ENCODE data around the gene SH3RF3. TPM values are rescaled to one million over a fixed set of nuclear protein-coding genes. Genes with fewer than 3 reads are reported as not detected.

The SH3RF3 gene
- total RNA-seq, 2 donors from 2014 or later, result 1.3 to 2.5 TPM

GRCh38 chr2:109521233-109522062 lies 392.4 kb downstream of the SH3RF3 start:
- TF ChIP-seq CTCF (IDR thresholded peaks at IDR 0.05), result no peak
- H3K4me3 ChIP-seq, result no peak overlapping the region
- H3K27me3 ChIP-seq, result no peaks in the 10 kb centered on the region
- H3K9me3 ChIP-seq, result no peaks in the 10 kb centered on the region
- H3K27ac ChIP-seq, result no peak overlapping the region
- no peak for DNase-seq
- H3K4me1 ChIP-seq, result no peaks in the 10 kb centered on the region
- H3K36me3 ChIP-seq, result no peaks in the 10 kb centered on the region
- intact Hi-C loops (cut with DNase I), result no loop called here
- no peak overlapping the region for H3K9ac ChIP-seq (ENCODE audit: low read depth in 2 of 2, low read length in 2 of 2)

GRCh38 chr2:109522063-109522374 lies 393.0 kb downstream of the SH3RF3 start:
- Histone ChIP-seq H3K27me3 (no peaks in the 10 kb centered on the region), H3K9me3 (no peaks in the 10 kb centered on the region), H3K9ac (ENCODE audit: low read depth in 2 of 2, low read length in 2 of 2) (no peak overlapping the region), H3K4me1 (no peaks in the 10 kb centered on the region), H3K4me3 (no peak overlapping the region), H3K36me3 (no peaks in the 10 kb centered on the region), H3K27ac (no peak overlapping the region)
- no peak for TF ChIP-seq CTCF (IDR thresholded peaks at IDR 0.05)
- no peak for DNase-seq
- intact Hi-C loops (cut with DNase I), result no loop called here

GRCh38 chr2:109523121-109523520 lies 394.1 kb downstream of the SH3RF3 start:
- H3K27me3 ChIP-seq, result no peaks in the 10 kb centered on the region
- H3K9ac ChIP-seq (ENCODE audit: low read depth in 2 of 2, low read length in 2 of 2), result no peak overlapping the region
- H3K36me3 ChIP-seq, result no peaks in the 10 kb centered on the region
- no peak overlapping the region for H3K27ac ChIP-seq
- no peak for DNase-seq
- H3K4me3 ChIP-seq, result no peak overlapping the region
- TF ChIP-seq CTCF (IDR thresholded peaks at IDR 0.05), result no peak
- no peaks in the 10 kb centered on the region for H3K4me1 ChIP-seq
- no peaks in the 10 kb centered on the region for H3K9me3 ChIP-seq
- intact Hi-C loops (cut with DNase I), result no loop called here

- no peak for TF ChIP-seq CTCF (IDR thresholded peaks at IDR 0.05)
- DNase-seq, result no peak
- Histone ChIP-seq H3K36me3 (no peaks in the 10 kb centered on the region), H3K27me3 (no peaks in the 10 kb centered on the region), H3K27ac (no peak overlapping the region), H3K9me3 (no peaks in the 10 kb centered on the region), H3K4me3 (no peak overlapping the region), H3K4me1 (no peaks in the 10 kb centered on the region), H3K9ac (ENCODE audit: low read depth in 2 of 2, low read length in 2 of 2) (no peak overlapping the region)
- intact Hi-C loops (cut with DNase I), result no loop called here
Observed at GRCh38 chr2:109523536-109524361, 394.7 kb downstream of the SH3RF3 start.

- DNase-seq, result no peak
Observed at GRCh38 chr2:109525836-109526235, 396.8 kb downstream of the SH3RF3 start.

More at GRCh38 chr2:109525836-109526235, 396.8 kb downstream of the SH3RF3 start:
- no peak overlapping the region for H3K4me3 ChIP-seq
- no peaks in the 10 kb centered on the region for H3K4me1 ChIP-seq
- no peaks in the 10 kb centered on the region for H3K9me3 ChIP-seq
- H3K27me3 ChIP-seq, result no peaks in the 10 kb centered on the region
- H3K9ac ChIP-seq (ENCODE audit: low read depth in 2 of 2, low read length in 2 of 2), result no peak overlapping the region
- intact Hi-C loops (cut with DNase I), result no loop called here
- H3K27ac ChIP-seq, result no peak overlapping the region
- no peak for TF ChIP-seq CTCF (IDR thresholded peaks at IDR 0.05)
- H3K36me3 ChIP-seq, result no peaks in the 10 kb centered on the region
